HG03354 (cell line): ENCODE data around the gene C1orf174.
A peak's percentile ranks its signal among the peaks of the same experiment; 100 is the strongest.

ENCODE experiments used
- ATAC-seq: cut with Tn5 transposase; IDR thresholded peaks from one replicate; pipeline ENCODE4 v1.9.1; 2021; ENCODE audit warnings: mild to moderate bottlenecking; ENCODE audit not compliant: unreplicated experiment, poor library complexity, severe bottlenecking

C1orf174 gene

GRCh38 chr1:3880429-3881192 is 19.5 kb downstream of the C1orf174 start:
- ATAC-seq, result no peak

GRCh38 chr1:3879787-3880428 is 20.2 kb downstream of the C1orf174 start:
- no peak for ATAC-seq

DNA sequence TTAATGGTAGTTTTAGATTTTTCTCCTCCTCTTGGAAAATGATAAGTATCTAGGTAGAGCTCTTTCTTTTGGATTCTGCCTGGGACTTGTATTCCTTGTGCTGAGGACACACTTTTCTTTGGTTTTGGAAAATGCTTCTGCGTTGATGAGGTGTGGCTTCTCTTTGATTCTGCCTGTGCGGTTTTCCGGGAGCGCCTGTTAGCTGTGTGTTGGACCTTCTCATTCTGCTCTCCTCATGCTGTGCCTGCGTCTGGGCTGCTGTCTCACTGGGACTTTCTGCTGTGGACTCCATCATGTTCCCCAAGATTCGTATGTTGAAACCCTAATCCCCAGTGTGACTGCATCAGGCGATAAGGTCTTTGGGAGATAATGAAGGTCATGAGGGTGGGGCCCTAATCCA is 21.0 kb downstream of the C1orf174 start:
- no peak for ATAC-seq

DNA sequence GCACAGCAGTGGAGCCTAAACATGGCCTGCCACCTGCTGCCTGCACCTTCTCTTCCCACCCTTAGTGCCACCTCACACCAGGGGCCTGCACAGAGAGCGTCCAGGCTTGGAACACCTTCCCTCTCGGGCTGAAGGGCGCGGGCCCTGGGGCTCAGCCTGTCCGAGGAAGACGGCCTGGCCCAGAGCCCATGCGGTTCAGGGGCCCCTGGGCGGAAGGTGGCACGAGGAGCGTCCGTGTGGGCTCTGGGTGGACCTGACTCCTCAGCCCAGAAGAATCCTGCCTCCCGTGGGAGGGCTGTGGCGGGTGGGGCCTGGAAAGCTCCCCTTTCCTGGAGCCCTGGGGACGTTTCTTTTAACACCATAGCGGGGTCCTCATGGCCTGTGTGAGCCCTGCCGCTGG is 23.4 kb downstream of the C1orf174 start:
- no peak for ATAC-seq

DNA sequence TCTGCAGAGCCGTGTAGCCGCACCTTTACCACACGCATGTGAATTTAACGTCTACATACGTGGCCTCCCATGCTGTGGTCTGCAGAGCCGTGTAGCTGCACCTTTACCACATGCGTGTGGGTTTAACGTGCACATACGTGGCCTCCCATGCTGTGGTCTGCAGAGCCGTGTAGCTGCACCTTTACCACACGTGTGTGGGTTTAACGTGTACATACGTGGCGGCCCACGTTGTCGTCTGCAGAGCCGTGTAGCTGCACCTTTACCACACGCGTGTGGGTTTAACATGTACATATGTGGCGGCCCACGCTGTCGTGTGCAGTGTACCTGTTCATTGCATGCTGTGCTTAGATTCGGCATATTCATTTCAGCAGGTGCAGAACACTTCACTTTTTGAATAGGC is 25.3 kb downstream of the C1orf174 start:
- ATAC-seq, result no peak

DNA sequence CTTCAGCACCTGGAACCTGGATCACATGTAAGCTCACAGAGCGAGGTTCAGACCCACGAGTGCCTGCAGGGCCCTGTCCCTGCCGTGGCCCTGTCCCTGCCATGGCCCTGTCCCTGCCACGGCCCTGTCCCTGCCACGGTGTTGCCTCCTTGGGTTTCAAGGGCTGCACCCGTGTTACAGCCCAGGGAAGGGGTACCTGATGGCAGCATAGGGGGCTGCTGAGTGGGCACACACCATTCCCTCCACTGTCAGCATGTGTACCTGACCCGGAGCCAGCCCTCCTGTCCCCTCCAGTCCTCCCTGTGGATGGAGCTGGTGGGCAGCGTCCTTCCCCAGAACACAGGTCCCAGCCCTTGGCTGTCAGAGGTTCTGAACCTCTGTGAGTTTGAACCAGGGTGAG is 27.5 kb downstream of the C1orf174 start:
- ATAC-seq, result no peak

DNA sequence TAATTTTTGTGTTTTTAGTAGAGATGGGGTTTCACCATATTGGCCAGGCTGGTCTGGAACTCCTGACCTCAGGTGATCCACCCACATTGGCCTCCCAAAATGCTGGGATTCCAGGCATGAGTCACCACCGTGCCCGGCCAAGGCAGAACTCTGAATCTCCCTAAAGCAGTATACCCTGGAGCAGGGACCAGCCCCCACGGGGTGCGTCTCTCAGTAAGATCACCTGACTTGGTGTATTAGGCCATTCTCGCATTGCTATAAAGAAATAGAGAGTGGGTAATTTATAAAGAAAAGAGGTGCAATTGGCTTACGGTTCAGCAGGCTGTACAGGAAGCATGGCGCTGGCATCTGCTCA is 28.6 kb downstream of the C1orf174 start:
- no peak for ATAC-seq

- ATAC-seq, result no peak
These were observed 30.2 kb downstream of the C1orf174 start for GRCh38 chr1:3869751-3870301.

GRCh38 chr1:3868464-3869006 is 31.5 kb downstream of the C1orf174 start:
- no peak for ATAC-seq

GRCh38 chr1:3865606-3866160 is 34.4 kb downstream of the C1orf174 start:
- no peak for ATAC-seq

- no peak for ATAC-seq
These were observed 35.2 kb downstream of the C1orf174 start for GRCh38 chr1:3864884-3865283.

DNA sequence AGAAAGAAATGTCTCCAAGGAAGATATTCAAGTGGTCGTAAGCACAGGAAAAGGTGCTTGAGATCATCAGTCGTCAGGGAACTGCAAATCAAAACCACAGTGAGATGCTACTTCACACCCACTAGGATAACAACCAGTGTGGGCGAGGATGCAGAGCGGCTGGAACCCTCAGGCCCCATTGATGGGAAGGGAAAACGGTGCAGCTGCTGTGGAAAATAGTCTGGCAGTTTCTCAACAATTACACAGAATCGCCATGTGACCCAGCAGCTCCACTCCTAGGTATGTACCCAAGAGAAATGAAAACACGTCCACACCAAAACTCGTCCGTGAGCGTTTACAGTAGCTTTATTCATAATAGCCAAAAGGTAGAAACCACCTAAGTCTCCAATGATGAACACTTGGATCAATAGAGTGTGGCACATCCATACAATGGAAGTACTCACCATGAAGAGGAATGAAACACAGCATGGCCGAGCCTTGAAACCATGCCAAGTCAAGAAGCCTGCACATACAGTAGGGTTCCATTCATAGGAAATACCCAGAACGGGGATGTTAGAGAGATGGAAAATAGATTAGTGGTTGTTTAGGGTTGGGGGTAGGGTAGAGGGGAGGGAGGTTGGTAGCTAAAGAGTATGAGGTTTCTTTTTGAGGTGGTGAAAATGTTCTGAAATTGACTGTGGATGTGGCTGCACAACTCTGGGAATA is 36.7 kb downstream of the C1orf174 start:
- no peak for ATAC-seq

DNA sequence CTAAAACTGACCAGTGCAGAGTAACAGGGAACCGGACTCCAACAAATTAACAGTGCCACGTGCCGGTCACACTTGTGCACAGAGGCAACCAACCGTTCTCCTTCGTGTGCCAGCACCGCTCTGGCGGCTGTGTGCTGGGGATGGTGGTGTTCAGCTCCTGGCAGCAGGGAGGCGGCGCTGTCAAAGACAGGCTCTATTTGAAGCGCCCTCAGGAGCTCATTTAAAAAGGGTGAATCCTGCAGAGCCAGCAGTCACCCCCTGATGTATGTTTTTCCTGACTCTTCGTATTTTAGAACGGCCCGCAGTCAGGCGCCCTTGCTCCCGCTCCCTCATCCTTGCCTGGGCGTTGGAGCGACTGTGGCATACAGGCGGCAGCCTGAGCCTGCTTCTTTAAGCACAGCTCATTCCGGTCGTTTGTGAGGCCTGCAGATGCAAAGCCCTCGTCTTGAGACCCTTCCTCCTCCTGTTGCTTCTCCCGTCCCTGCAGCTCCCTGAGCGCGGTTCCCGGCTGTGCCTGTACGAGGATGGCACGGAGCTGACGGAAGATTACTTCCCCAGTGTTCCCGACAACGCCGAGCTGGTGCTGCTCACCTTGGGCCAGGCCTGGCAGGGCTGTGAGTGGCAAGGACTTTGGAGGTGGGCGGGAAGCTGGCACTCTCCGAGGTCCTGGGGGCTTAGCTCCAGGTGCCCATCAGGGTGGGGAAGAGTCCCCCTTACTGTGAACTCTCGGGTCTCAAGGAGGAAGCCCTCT is 41.7 kb downstream of the C1orf174 start:
- ATAC-seq, result no peak

DNA sequence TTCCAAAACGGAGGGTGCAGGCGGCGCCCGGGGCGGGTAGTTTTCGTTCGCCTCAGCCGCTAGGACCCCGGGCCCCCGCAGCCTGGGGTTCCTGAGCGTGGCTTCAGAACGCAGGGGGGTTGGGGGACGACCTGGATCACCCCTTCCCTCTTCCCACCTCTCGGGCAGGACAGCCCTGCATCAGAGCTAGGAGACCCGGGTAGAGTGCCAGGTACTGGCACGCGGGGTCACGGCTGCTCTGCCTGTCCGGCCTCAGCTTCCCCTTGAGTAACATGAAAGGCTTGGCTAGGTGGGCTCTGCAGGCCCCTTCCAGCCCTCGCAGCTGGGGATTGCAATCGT is 42.3 kb downstream of the C1orf174 start:
- ATAC-seq, result no peak

DNA sequence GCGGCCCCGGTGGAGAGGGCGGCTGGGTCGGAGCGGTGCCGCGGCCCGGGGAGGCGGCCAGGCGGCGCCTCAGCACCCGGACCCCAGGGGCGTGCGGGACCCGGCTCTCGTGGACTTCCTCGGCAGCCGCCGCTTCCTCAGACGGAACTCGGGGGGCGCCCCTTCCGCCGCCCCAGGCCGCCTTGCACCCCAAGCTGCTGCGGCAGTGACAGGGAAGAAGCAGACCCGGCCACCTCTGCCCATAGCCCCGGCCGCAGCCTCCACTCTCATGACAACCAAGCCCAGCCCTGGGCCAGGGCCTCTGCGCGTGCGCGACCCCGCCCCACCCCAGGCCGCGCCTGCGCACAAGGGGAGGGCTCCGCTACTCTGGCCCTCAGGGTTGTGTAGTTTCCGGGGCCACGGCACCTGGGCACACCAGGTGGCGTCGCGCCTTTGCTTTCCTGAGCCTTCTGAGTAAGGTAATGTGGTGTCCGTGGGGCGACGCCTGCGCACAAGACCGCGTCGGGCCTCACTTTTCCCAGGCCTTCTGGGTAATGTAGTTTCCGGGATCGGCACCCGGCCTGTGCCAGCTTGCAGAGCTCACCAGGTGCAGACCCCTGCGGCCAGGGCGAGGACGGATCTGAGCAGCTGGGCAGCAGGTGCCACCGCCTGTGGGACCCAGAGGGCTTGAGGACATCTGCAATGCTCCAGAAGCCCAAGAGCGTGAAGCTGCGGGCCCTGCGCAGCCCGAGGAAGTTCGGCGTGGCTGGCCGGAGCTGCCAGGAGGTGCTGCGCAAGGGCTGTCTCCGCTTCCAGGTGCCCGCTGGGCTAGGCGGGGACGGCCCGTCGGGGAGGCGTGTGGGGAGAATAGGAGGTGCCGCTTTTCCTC is 42.9 kb downstream of the C1orf174 start, which contains the start of the genes CEP104 and DFFB:
Gene CEP104, minus strand, starts transcription at position 289 of the 868 bp plus-strand sequence. CDS start 4,804 bp downstream, outside the sequence.
Gene DFFB, plus strand, starts transcription at position 554 of the 868 bp plus-strand sequence. Its CDS starts 128 bp downstream, at position 682.
- ATAC-seq, result peak; percentile 96

DNA sequence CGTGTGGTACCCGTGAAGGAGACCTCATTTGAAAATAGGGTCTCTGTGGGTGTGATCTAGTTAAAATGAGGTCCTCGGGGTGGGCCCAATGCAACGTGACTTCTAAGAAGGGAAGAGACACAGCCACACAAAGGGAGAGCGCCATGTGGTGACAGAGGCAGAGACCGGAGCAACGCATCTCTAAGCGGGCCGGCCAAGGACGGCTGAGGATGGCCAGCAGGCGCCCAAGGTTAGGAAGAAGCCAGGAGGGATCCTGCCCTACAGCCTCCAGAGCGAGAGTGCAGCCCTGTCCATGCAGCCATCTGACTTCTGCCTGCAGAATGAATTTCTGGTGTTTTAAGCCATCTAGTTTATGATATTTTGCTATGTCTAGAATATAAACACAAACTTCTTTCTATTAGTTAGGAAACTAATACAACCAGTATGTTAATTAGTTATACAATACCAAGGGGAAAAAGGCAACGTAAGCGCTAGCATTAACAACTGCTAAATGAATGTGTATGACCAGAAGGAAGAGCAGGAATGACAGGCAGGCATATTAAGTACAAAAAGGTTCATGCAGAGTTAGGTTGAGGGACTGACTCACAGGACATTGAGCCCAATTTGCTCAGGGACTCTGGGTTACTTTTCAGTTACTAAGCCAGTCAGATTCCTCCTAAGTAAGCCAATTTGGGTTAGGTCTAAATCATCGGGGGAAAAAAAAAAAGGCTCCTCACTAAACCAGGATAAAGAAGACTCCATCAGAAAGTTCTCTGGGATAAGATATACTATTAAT is 47.2 kb downstream of the C1orf174 start:
- ATAC-seq, result no peak

- no peak for ATAC-seq
These were observed 48.0 kb downstream of the C1orf174 start for GRCh38 chr1:3852091-3852490.

DNA sequence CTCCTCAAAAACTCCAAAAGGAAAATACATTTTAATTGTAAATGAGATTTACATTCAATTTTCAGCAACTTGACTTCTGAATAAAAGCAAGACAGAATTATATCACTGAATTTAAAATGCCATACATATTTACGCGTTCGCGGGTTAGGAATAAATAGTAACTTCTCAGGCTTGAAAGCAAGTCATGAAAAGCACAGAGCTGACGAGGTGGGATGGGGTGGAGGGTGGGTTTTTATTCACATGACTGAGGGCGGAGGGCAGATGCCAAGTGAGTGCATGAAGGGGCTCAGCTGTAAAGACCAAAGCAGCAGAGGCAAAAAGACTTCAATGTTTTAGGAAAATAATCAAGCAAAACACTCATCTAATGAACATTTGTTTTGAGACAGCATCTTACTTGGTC is 48.8 kb downstream of the C1orf174 start:
- no peak for ATAC-seq
